ENCODE data around the gene SLC30A4.
"Not testable (repeated sequence)": the region's sequence is repeated elsewhere in the genome, so short reads cannot be mapped to it uniquely, and the experiment has no call there.

The SLC30A4 gene

DNA sequence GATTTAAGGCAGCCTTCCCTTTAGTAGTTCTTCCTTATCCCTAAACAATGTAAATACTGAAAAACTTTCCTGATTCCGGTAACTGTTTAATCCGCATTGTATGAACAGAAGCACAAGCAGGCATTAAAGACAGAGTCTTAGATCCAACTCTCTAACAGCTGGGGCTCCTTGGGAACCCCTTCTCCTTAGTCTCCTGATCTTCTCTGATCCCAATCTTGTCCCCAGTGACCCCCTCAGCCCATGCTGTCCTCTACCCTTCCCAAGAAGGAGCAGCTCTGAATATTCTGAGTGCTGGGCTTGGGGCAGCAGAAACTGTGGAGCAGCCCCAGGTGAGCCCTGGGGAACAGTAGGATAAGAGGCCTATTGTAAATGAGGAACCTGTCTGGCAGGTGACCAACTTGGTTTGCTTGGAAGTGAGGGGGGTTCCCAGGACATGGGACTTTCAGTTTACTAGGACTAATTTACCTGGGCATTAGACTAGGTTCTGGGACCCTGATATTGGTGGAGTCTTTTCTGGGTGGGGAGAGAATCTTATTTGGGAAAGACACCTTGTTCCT, 13.0 kb upstream of the SLC30A4 start:
- Mint-ChIP-seq H3K36me3 (ENCODE audit: low read depth) (no peaks in the 10 kb centered on the region), H3K27ac (no peak overlapping the region), H3K4me1 (ENCODE audit: low read depth) (peaks cover 11% of the 10 kb centered on the region), H3K9me3 (no peaks in the 10 kb centered on the region), H3K4me3 (no peak overlapping the region), H3K27me3 (peaks cover 32% of the 10 kb centered on the region)
- intact Hi-C loops (cut with micrococcal nuclease), result no loop called here

DNA sequence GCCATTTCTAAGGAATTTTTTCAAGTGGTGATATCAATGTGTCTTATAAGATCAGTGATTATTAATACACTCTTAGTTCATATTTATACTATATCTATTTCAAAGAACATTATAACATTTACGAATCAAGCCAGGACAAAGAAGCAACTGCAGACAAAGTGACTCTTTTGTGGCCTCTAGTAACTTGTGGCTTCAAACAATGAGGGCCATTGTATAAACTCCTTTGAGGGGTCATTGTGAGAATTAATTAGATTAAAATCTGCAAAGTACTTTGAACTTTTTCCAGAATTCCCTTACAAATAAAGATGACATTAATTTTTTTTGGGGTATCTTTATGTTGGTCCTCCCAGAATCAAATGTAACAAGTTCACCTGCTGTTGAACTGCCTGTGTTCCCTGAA, 12.3 kb upstream of the SLC30A4 start:
- H3K4me3 Mint-ChIP-seq, result no peak overlapping the region
- no peaks in the 10 kb centered on the region for H3K36me3 Mint-ChIP-seq (ENCODE audit: low read depth)
- H3K27me3 Mint-ChIP-seq, result peaks cover 32% of the 10 kb centered on the region
- no peaks in the 10 kb centered on the region for H3K9me3 Mint-ChIP-seq
- no peak overlapping the region for H3K27ac Mint-ChIP-seq
- peaks cover 8% of the 10 kb centered on the region for H3K4me1 Mint-ChIP-seq (ENCODE audit: low read depth)
- intact Hi-C loops (cut with micrococcal nuclease), result no loop called here

DNA sequence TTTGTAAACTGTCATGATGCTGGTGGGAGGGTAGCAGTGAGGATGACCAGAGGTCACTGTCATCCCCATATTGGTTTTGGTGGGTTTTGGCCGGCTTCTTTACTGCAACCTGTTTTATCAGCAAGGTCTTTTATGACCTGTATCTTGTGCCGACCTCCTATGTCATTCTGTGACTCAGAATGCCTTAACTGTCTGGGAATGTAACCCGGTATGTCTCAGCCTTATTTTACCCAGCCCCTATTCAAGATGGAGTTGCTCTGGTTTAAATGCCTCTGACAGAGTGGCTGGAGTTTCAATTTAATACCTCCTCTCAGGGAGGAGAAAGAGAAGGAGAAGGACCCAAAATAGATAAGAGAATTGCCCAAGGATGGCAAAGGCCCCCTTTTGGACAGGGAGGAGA, 10.3 kb upstream of the SLC30A4 start:
- H3K4me1 Mint-ChIP-seq (ENCODE audit: low read depth); H3K36me3 Mint-ChIP-seq (ENCODE audit: low read depth): not testable (repeated sequence)

DNA sequence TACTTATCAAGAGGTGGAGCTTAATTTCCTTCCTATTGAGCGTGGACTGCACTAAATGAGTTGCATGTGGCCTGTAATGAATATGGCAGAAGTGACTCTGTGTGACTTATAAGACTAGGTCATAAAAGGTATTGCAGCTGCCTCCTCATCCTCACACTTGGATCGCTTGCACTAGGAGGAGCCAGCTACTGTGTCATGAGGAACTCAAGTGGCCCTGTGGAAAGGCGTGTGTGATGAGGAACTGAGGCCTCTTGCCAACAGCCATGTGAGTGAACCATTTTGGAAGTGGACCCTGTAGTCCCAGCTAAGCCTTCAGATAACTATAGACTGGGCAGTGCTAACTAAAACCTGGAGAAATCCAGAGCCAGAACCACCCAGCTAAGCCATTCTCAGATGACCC, 7.1 kb upstream of the SLC30A4 start:
- Mint-ChIP-seq H3K9me3 (peaks cover 9% of the 10 kb centered on the region), H3K27me3 (peaks cover 52% of the 10 kb centered on the region), H3K36me3 (ENCODE audit: low read depth) (no peaks in the 10 kb centered on the region), H3K27ac (no peak overlapping the region), H3K4me3 (no peak overlapping the region), H3K4me1 (ENCODE audit: low read depth) (peaks cover 15% of the 10 kb centered on the region)
- intact Hi-C loops (cut with micrococcal nuclease), result no loop called here

More for the DNA sequence above, 10.3 kb upstream of the SLC30A4 start:
- H3K9me3 Mint-ChIP-seq; H3K27ac Mint-ChIP-seq; H3K4me3 Mint-ChIP-seq; intact Hi-C loops (cut with micrococcal nuclease): not testable (repeated sequence)
- H3K27me3 Mint-ChIP-seq, result peaks cover 42% of the 10 kb centered on the region

DNA sequence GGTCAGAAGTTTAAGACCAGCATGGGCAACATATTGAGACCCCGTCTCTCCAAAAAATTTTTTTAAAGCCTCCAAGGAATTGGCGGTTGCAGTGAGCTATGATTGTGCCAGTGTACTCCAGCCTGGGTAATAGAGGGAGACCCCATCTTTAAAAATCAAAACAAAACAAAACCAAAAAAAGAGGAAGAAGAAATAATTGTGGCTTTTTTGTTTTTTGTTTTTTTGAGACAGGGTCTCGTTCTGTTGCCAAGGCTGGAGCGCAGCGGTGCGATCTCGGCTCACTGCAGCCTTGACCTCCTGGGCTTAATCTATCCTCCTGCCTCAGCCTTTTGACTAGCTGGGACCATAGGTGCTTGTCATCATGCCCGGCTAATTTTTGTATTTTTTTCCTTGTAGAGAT, 4.5 kb upstream of the SLC30A4 start:
- intact Hi-C loops (cut with micrococcal nuclease), result no loop called here
- peaks cover 1% of the 10 kb centered on the region for H3K36me3 Mint-ChIP-seq (ENCODE audit: low read depth)
- peaks cover 9% of the 10 kb centered on the region for H3K9me3 Mint-ChIP-seq
- H3K27me3 Mint-ChIP-seq, result peaks cover 55% of the 10 kb centered on the region
- H3K4me1 Mint-ChIP-seq (ENCODE audit: low read depth), result peaks cover 32% of the 10 kb centered on the region
- H3K27ac Mint-ChIP-seq, result no peak overlapping the region
- no peak overlapping the region for H3K4me3 Mint-ChIP-seq

DNA sequence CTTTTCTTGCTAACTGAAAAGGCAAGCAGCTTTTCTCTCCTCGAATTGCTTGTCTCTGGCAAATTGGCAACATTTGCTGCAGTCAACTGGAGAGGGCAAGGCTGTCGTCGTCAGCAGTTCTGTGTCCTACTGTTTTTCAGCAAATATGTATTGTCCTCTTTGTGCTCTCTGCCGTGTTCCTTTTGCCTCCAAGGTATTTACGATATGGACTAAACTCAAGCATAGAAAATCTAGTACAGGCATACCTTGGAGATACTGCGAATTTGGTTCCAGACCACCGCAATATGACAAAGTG, 558 bp upstream of the SLC30A4 start:
- peak overlapping the region; percentile 87 for H3K4me3 Mint-ChIP-seq
- peak overlapping the region; percentile 83 for H3K27ac Mint-ChIP-seq
- H3K27me3 Mint-ChIP-seq, result peaks cover 49% of the 10 kb centered on the region
- intact Hi-C loops (cut with micrococcal nuclease), result loop anchor here (5.0 kb wide), 1 partner anchor 34 kb away; no protein-coding TSS in a partner anchor
- H3K4me1 Mint-ChIP-seq (ENCODE audit: low read depth), result peaks cover 63% of the 10 kb centered on the region
- peaks cover 9% of the 10 kb centered on the region for H3K9me3 Mint-ChIP-seq
- peaks cover 36% of the 10 kb centered on the region for H3K36me3 Mint-ChIP-seq (ENCODE audit: low read depth)

DNA sequence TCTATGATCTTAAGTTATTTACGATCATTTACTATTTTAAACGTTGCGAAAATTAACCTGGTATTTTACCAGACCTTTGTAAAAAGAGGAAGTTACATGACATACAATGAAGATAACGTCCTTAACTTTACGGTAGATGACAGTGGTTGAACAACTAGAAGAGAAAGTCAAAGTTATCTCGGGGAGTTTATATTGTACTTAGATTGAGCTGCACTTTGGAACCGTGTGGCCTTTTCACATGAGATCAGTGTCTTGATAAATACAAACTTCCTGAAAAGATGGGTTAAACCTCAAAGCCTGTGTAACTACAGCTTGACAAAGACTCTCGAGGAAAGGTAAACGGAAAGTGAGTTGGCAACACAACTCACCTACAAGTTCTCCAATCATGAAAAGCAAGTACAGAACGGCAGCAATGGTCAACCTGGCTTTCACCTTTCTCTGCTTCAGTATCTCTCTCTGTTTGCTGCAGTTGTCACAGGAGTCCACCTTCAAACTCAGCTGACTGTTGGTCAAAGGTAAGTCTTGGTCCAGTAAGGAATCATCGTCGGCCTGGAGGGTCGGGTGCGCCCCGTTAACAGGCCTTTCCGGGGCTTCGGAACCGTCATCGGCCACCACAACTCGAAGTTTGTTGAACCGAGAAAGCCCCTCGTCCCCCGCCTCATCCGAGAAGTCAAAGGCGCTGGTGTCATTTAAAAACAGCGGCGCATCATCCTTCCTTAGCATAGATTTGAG, 793 bp downstream of the SLC30A4 start:
- peaks cover 39% of the 10 kb centered on the region for H3K27me3 Mint-ChIP-seq

DNA sequence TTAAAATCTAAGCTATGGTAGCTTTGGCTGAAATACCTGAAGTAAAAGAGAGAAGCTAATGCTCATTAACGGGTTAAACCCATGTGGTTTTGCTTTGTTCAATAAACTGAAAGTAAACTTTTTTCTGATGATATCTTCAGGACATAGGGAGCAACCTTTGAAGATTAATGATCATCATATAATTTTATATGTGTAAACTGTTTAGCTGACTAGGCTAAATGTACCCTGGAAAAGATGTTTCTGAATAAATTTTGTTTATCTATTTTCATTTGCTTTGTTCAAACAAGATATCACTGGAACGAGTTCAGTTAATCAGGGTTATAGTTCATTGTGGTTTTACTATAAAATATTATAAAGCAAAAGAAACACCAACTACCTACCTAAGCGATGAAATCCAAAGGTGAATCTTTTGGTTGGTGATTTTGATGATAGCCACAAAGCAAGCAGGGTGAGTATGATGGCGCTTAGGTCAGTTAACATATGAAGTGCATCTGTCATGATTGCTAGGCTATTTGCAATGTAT, 11.7 kb downstream of the SLC30A4 start:
- no peak overlapping the region for H3K4me3 Mint-ChIP-seq
- H3K36me3 Mint-ChIP-seq (ENCODE audit: low read depth), result peaks cover 80% of the 10 kb centered on the region
- H3K27ac Mint-ChIP-seq, result no peak overlapping the region
- no peaks in the 10 kb centered on the region for H3K9me3 Mint-ChIP-seq
- intact Hi-C loops (cut with micrococcal nuclease), result loop anchor here (10.0 kb wide), 1 partner anchor 86 kb away; no protein-coding TSS in a partner anchor
- no peaks in the 10 kb centered on the region for H3K4me1 Mint-ChIP-seq (ENCODE audit: low read depth)
- H3K27me3 Mint-ChIP-seq, result peaks cover 3% of the 10 kb centered on the region

More for the DNA sequence above, 793 bp downstream of the SLC30A4 start:
- intact Hi-C loops (cut with micrococcal nuclease), result loop anchor here (1.0 to 5.0 kb wide), 4 partner anchors 36 to 89 kb away; no protein-coding TSS in a partner anchor
- Mint-ChIP-seq H3K36me3 (ENCODE audit: low read depth) (peaks cover 49% of the 10 kb centered on the region), H3K27ac (peak overlapping the region; percentile 83), H3K4me1 (ENCODE audit: low read depth) (peaks cover 62% of the 10 kb centered on the region), H3K4me3 (peak overlapping the region; percentile 87), H3K9me3 (peaks cover 9% of the 10 kb centered on the region)

DNA sequence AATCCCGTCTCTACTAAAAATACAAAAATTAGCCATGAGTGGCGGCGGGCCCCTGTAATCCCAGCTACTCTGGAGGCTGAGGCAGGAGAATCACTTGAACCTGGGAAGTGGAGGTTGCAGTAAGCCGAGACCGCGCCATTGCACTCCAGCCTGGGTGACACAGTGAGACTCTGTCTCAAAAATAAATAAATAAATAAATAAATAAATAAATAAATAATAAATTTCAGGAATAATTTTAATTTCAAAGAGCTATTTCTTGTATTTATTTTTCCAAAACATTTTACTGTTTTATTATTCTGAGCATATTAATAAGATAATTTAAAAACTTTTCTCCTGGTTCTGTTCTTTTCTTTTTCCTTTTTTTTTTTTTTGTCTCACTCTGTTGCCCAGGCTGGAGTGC, 15.4 kb downstream of the SLC30A4 start:
- H3K4me3 Mint-ChIP-seq; H3K27ac Mint-ChIP-seq; H3K9me3 Mint-ChIP-seq; H3K27me3 Mint-ChIP-seq; intact Hi-C loops (cut with micrococcal nuclease); H3K4me1 Mint-ChIP-seq (ENCODE audit: low read depth): not testable (repeated sequence)
- peaks cover 59% of the 10 kb centered on the region for H3K36me3 Mint-ChIP-seq (ENCODE audit: low read depth)

DNA sequence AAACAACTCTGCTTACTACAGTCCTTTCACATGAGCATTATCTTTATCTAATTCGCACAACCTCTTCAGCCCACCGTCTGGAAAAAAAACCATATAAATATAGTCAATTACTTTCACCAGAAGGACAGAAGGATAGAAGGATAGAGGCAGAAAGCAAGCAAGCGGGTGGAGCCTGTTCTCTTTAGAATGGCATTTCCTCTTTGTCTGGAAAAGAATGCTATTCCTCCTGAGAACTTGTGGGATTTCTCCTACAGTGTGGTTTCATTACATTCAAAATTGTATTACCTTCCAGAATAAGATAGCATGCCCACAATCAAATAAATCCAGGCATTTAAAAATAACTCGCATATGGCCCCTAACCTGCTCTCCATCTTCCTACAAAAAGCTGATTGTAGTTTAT, 23.1 kb downstream of the SLC30A4 start:
- no peaks in the 10 kb centered on the region for H3K27me3 Mint-ChIP-seq
- H3K4me1 Mint-ChIP-seq (ENCODE audit: low read depth), result peaks cover 6% of the 10 kb centered on the region
- H3K4me3 Mint-ChIP-seq, result no peak overlapping the region
- H3K9me3 Mint-ChIP-seq, result no peaks in the 10 kb centered on the region
- H3K36me3 Mint-ChIP-seq (ENCODE audit: low read depth), result peaks cover 37% of the 10 kb centered on the region
- no peak overlapping the region for H3K27ac Mint-ChIP-seq
- intact Hi-C loops (cut with micrococcal nuclease), result no loop called here

DNA sequence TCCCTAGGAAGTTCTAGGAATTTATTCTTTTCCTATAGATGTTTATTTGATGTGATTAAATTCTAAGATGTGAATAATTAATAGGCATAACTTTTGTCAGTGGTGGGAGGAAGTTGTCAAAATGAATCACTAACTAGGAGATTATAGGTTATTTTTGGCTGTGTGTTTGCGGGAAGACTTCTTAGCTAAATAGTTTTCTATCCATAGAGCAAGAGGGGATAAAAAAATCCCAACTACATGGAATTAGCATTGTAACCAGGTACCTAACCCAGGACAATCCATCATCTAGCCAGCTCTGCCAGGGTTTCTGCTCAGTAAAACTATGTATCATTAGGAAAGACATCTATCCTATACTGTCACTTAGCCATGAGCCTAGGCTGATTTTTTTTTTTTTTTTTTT, 23.9 kb downstream of the SLC30A4 start:
- no peak overlapping the region for H3K27ac Mint-ChIP-seq
- no peaks in the 10 kb centered on the region for H3K9me3 Mint-ChIP-seq
- intact Hi-C loops (cut with micrococcal nuclease), result no loop called here
- no peaks in the 10 kb centered on the region for H3K27me3 Mint-ChIP-seq
- H3K36me3 Mint-ChIP-seq (ENCODE audit: low read depth), result peaks cover 44% of the 10 kb centered on the region
- peaks cover 6% of the 10 kb centered on the region for H3K4me1 Mint-ChIP-seq (ENCODE audit: low read depth)
- no peak overlapping the region for H3K4me3 Mint-ChIP-seq

DNA sequence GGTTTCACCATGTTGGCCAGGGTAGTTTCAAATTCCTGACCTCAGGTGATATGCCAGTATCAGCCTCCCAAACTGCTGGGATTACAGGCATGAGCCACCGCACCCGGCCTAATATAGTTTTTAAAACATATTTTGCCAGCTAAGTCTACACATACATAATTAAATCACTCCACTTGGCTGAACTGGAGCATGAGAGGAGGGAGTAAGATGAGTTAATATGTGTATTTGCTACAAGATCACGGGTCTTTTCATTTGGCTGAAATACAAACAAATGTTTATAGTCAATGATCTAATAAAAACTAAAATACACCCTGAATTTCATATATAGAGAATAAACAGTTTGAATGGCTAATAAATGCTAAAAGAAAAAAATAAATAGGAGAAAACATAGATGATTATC, 25.3 kb downstream of the SLC30A4 start:
- H3K27ac Mint-ChIP-seq, result no peak overlapping the region
- no peak overlapping the region for H3K4me3 Mint-ChIP-seq
- intact Hi-C loops (cut with micrococcal nuclease), result no loop called here
- H3K4me1 Mint-ChIP-seq (ENCODE audit: low read depth), result peaks cover 6% of the 10 kb centered on the region
- no peaks in the 10 kb centered on the region for H3K9me3 Mint-ChIP-seq
- peaks cover 2% of the 10 kb centered on the region for H3K27me3 Mint-ChIP-seq
- H3K36me3 Mint-ChIP-seq (ENCODE audit: low read depth), result peaks cover 41% of the 10 kb centered on the region

DNA sequence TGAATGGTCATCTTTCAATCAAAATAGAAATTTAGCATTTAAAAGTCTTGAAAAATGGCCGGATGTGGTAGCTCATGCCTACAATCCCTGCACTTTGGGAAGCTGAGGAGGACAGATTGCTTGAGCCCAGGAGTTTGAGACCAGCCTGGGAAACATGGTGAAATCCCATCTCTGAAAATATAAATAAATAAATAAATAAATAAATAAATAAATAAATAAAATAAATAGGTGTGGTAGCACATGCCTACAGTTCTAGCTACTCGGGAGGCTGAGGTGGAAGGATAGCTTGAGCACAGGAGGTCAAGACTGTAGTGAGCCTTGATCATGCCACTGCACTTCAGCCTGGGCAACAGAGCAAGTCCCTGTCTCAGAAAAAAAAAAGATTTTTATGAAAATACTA, 25.9 kb downstream of the SLC30A4 start:
- Mint-ChIP-seq H3K9me3 (no peaks in the 10 kb centered on the region), H3K36me3 (ENCODE audit: low read depth) (peaks cover 40% of the 10 kb centered on the region), H3K4me1 (ENCODE audit: low read depth) (peaks cover 6% of the 10 kb centered on the region), H3K27ac (no peak overlapping the region), H3K4me3 (no peak overlapping the region), H3K27me3 (peaks cover 2% of the 10 kb centered on the region)
- intact Hi-C loops (cut with micrococcal nuclease), result no loop called here

DNA sequence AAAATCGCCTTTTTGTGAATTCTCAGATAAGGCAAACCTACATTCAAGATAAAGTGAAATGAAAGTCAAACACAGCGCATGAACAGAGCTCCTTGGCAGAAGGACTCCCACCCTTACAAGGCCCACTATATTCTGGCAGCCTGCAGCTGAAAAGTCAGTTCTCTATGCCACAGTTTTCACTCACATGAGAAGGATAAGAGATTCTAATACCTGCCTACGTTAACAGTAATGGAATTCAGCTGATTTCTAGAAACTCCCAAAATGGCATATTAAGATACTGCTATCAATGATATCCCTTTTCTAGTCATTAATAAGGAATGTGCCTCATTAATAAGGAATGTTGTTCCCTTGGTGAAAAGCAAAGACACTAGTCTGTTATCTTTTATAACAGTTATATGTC, 27.0 kb downstream of the SLC30A4 start:
- Mint-ChIP-seq H3K36me3 (ENCODE audit: low read depth) (peaks cover 45% of the 10 kb centered on the region), H3K27ac (no peak overlapping the region), H3K27me3 (peaks cover 2% of the 10 kb centered on the region), H3K4me1 (ENCODE audit: low read depth) (peaks cover 6% of the 10 kb centered on the region), H3K9me3 (no peaks in the 10 kb centered on the region), H3K4me3 (no peak overlapping the region)
- intact Hi-C loops (cut with micrococcal nuclease), result no loop called here

Measured in dendritic cell treated with granulocyte-macrophage colony-stimulating factor and Interleukin-4, amounts not matched to agents 40 ng/mL and 50 ng/mL, for 4 days (primary cell).